H1 (cell line): ENCODE measurements around the gene GRID2. TPM values are rescaled to one million over a fixed set of nuclear protein-coding genes. Genes with fewer than 3 reads are reported as not detected.

Source experiments
- CTCF ChIA-PET: fragments of 300-600 bp; sonication (Branson Sonifier 250); formaldehyde crosslinking; loops from one replicate; lab custom pipeline; 2021; ENCODE audit not compliant: partially characterized antibody; lab: Charles Lee
- POLR2A ChIA-PET: fragments of 300-600 bp; sonication (Branson Sonifier 250); formaldehyde crosslinking; loops from one replicate; lab custom pipeline; 2021; ENCODE audit warnings: inconsistent platforms; ENCODE audit not compliant: partially characterized antibody; lab: Charles Lee
- DNase-seq, 2 experiments: peaks; one replicate each; pipeline versions ENCODE4 v3.0.0 to v3.0.0-alpha.2; 2010 to 2022; ENCODE audit warnings: low spot score in 2 of 2, low read depth in 1 of 2, mixed read lengths in 1 of 2
- FAIRE-seq: peaks from 2 replicates; lab custom pipeline; 2011; peaks lifted over from hg19 to GRCh38; lab: Jason Lieb, UNC
- H2AFZ ChIP-seq: 2 replicates; pipeline ENCODE4 v1.8.1; 2012; ENCODE audit warnings: low read length, inconsistent platforms
- H2AK5ac ChIP-seq: 2 replicates; pipeline ENCODE4 v1.6.1; 2013; ENCODE audit warnings: low read depth, low read length
- H2BK120ac ChIP-seq: replicated peaks from 2 replicates; pipeline ENCODE3; 2013; ENCODE audit warnings: low read depth, low read length, inconsistent platforms
- H2BK12ac ChIP-seq: 2 replicates; pipeline ENCODE4 v1.6.1; 2013; ENCODE audit warnings: low read depth, low read length
- H2BK15ac ChIP-seq: 2 replicates; pipeline ENCODE4 v1.6.1; 2013; ENCODE audit warnings: low read length
- H2BK20ac ChIP-seq: 2 replicates; pipeline ENCODE4 v1.6.1; 2013; ENCODE audit warnings: low read length
- H2BK5ac ChIP-seq: 2 replicates; pipeline ENCODE4 v1.6.1; 2013; ENCODE audit warnings: low read depth, low read length
- H3K14ac ChIP-seq: 2 replicates; pipeline ENCODE4 v1.6.1; 2013; ENCODE audit warnings: inconsistent platforms; ENCODE audit not compliant: insufficient read length
- H3K18ac ChIP-seq: 2 replicates; pipeline ENCODE4 v1.6.1; 2013; ENCODE audit warnings: low read length; ENCODE audit errors: extremely low read depth
- H3K23ac ChIP-seq: 2 replicates; pipeline ENCODE4 v1.6.1; 2013; ENCODE audit warnings: inconsistent platforms; ENCODE audit not compliant: insufficient read length
- H3K23me2 ChIP-seq: 2 replicates; pipeline ENCODE4 v1.6.1; 2013; ENCODE audit warnings: low read depth, low read length
- H3K27ac ChIP-seq: 2 replicates; pipeline ENCODE4 v1.6.1; 2011; ENCODE audit warnings: low read depth, low read length, inconsistent platforms
- H3K27me3 ChIP-seq, 4 experiments: replicated peaks in 1 of 4; 1 replicate in 1 of 4; 2 replicates in 3 of 4; pipeline versions ENCODE4 v1.6.1 to v1.8.1; 2011 to 2013; ENCODE audit warnings: low read length in 3 of 4, mild to moderate bottlenecking in 3 of 4, inconsistent platforms in 2 of 4, mixed read lengths in 2 of 4, moderate library complexity in 1 of 4; ENCODE audit not compliant: control insufficient read depth in 3 of 4, insufficient read depth in 3 of 4; ENCODE audit errors: extremely low read depth in 1 of 4
- H3K36me3 ChIP-seq, 4 experiments: 2 replicates each; pipeline versions ENCODE4 v1.6.1 to v1.8.1; 2011 to 2013; ENCODE audit warnings: mild to moderate bottlenecking in 4 of 4, low read length in 3 of 4, moderate library complexity in 2 of 4, control low read depth in 1 of 4, inconsistent platforms in 1 of 4; ENCODE audit not compliant: insufficient read depth in 4 of 4, control insufficient read depth in 2 of 4
- H3K4ac ChIP-seq: replicated peaks from 2 replicates; pipeline ENCODE3; 2013; ENCODE audit warnings: low read length, low read depth, mixed read lengths, inconsistent platforms; ENCODE audit not compliant: insufficient read length
- H3K4me1 ChIP-seq, 4 experiments: replicated peaks in 1 of 4; 1 replicate in 1 of 4; 2 replicates in 3 of 4; pipeline versions ENCODE4 v1.6.1 to v1.8.1; 2011 to 2013; ENCODE audit warnings: low read length in 3 of 4, inconsistent platforms in 2 of 4, mixed read lengths in 1 of 4; ENCODE audit not compliant: insufficient read depth in 4 of 4, control insufficient read depth in 3 of 4
- H3K4me2 ChIP-seq, 2 experiments: 2 replicates each; pipeline versions ENCODE4 v1.6.1 to v1.8.1; 2011 to 2013; ENCODE audit warnings: low read depth in 2 of 2, low read length in 2 of 2, control low read depth in 1 of 2, inconsistent platforms in 1 of 2, mild to moderate bottlenecking in 1 of 2; ENCODE audit not compliant: insufficient read depth in 1 of 2
- H3K4me3 ChIP-seq, 4 experiments: fragments of 200-600, 300-600 bp in 1 of 4; sonication (generic), shearing (Covaris generic), sonication (Bioruptor Twin) in 1 of 4; 2 replicates each; pipeline versions ENCODE4 v1.5.1 to v1.8.1; 2011 to 2016; ENCODE audit warnings: low read length in 4 of 4, low read depth in 3 of 4, control low read depth in 2 of 4, inconsistent platforms in 2 of 4, mild to moderate bottlenecking in 2 of 4, mixed read lengths in 1 of 4, moderate library complexity in 1 of 4; ENCODE audit not compliant: insufficient read depth in 2 of 4; ENCODE audit errors: extremely low read depth in 1 of 4
- H3K56ac ChIP-seq: replicated peaks from 2 replicates; pipeline ENCODE3; 2013; ENCODE audit warnings: low read depth, mild to moderate bottlenecking, mixed read lengths, low read length, inconsistent platforms; ENCODE audit not compliant: insufficient read length
- H3K79me1 ChIP-seq: 2 replicates; pipeline ENCODE4 v1.6.1; 2013; ENCODE audit warnings: low read depth, low read length, control low read depth
- H3K79me2 ChIP-seq, 2 experiments: 2 replicates each; pipeline versions ENCODE4 v1.6.1 to v1.8.1; 2012 to 2013; ENCODE audit warnings: low read length in 2 of 2, mild to moderate bottlenecking in 2 of 2, inconsistent platforms in 1 of 2; ENCODE audit not compliant: insufficient read depth in 2 of 2, control insufficient read depth in 1 of 2
- H3K9ac ChIP-seq, 4 experiments: replicated peaks in 1 of 4; 1 replicate in 1 of 4; 2 replicates in 3 of 4; pipeline versions ENCODE4 v1.6.1 to v1.8.1; 2011 to 2013; ENCODE audit warnings: low read depth in 3 of 4, low read length in 3 of 4, control low read depth in 2 of 4, mild to moderate bottlenecking in 2 of 4, moderate library complexity in 2 of 4, inconsistent platforms in 1 of 4; ENCODE audit errors: extremely low read depth in 1 of 4
- H3K9me3 ChIP-seq, 2 experiments: 2 replicates each; pipeline versions ENCODE4 v1.6.1 to v1.8.1; 2012 to 2013; ENCODE audit warnings: mild to moderate bottlenecking in 2 of 2, moderate library complexity in 2 of 2, control low read depth in 1 of 2, inconsistent platforms in 1 of 2, low read depth in 1 of 2, low read length in 1 of 2, mixed read lengths in 1 of 2; ENCODE audit not compliant: insufficient read depth in 2 of 2
- H4K20me1 ChIP-seq, 2 experiments: replicated peaks in 1 of 2; 2 replicates each; pipeline versions ENCODE3 to v1.8.1; 2011 to 2013; ENCODE audit warnings: inconsistent platforms in 2 of 2, low read length in 2 of 2, mild to moderate bottlenecking in 1 of 2; ENCODE audit not compliant: insufficient read depth in 2 of 2, control insufficient read depth in 1 of 2
- H4K5ac ChIP-seq: 2 replicates; pipeline ENCODE4 v1.6.1; 2013; ENCODE audit warnings: low read length, low read depth, mixed read lengths, inconsistent platforms; ENCODE audit not compliant: insufficient read length
- H4K8ac ChIP-seq: 2 replicates; pipeline ENCODE4 v1.8.0; 2013; ENCODE audit warnings: mild to moderate bottlenecking, moderate library complexity, low read length, inconsistent platforms; ENCODE audit not compliant: insufficient read depth; ENCODE audit errors: extremely low read depth
- H4K91ac ChIP-seq: replicated peaks from 2 replicates; pipeline ENCODE3; 2013; ENCODE audit warnings: low read length, mixed read lengths, inconsistent platforms; ENCODE audit not compliant: insufficient read length
- EP300 ChIP-seq, 2 experiments: IDR thresholded peaks; 1 replicate in 1 of 2; 2 replicates in 1 of 2; pipeline ENCODE4 v1.6.1; 2011 to 2012; ENCODE audit warnings: low read depth in 2 of 2, low read length in 2 of 2, mild to moderate bottlenecking in 2 of 2, borderline replicate concordance in 1 of 2, inconsistent platforms in 1 of 2, moderate library complexity in 1 of 2
- GABPA ChIP-seq: IDR thresholded peaks from 2 replicates; pipeline ENCODE4 v1.6.1; 2011; ENCODE audit warnings: mild to moderate bottlenecking, low read length, moderate library complexity, borderline replicate concordance; ENCODE audit not compliant: insufficient read depth
- KDM4A ChIP-seq: IDR thresholded peaks from one replicate; pipeline ENCODE4 v1.7.1; 2012; ENCODE audit warnings: low read depth, mild to moderate bottlenecking, moderate library complexity, low read length, inconsistent platforms; ENCODE audit not compliant: severe bottlenecking
- MAFK ChIP-seq: IDR thresholded peaks from 2 replicates; pipeline ENCODE4 v1.6.1; 2012; ENCODE audit warnings: low read depth, mild to moderate bottlenecking, improper control_type of control experiment, low read length
- PHF8 ChIP-seq: fragments of 200-600 bp; sonication (generic); conservative IDR thresholded peaks from 2 replicates; pipeline ENCODE4 v1.7.1; 2012; ENCODE audit warnings: low read depth, mild to moderate bottlenecking, inconsistent platforms, low read length, moderate library complexity
- RNF2 ChIP-seq: fragments of 200-900, 300-1000 bp; sonication (generic); IDR thresholded peaks from 2 replicates; pipeline ENCODE4 v1.7.1; 2016; ENCODE audit warnings: borderline replicate concordance, low read depth, mild to moderate bottlenecking, antibody characterized with exemption, low read length; ENCODE audit not compliant: poor library complexity, severe bottlenecking; ENCODE audit errors: missing control alignments
- SIN3A ChIP-seq, 2 experiments: IDR thresholded peaks in 1 of 2; conservative IDR thresholded peaks in 1 of 2; 2 replicates each; pipeline ENCODE4 v1.6.1; 2011 to 2012; ENCODE audit warnings: low read length in 2 of 2, improper control_type of control experiment in 1 of 2, low read depth in 1 of 2, mild to moderate bottlenecking in 1 of 2
- ZNF274 ChIP-seq: IDR thresholded peaks from 2 replicates; pipeline ENCODE4 v1.7.0; 2012; ENCODE audit warnings: low read length, borderline replicate concordance; ENCODE audit errors: extremely low read depth
- WGBS, 2 experiments: shearing (Covaris generic) in 1 of 2; methylation state at CpG; one replicate each; pipeline versions ENCODE4 v1.1.6 to v1.1.7; 2013 to 2015; ENCODE audit warnings: low lambda C conversion rate in 2 of 2, mixed read lengths in 2 of 2, inconsistent platforms in 1 of 2, low coverage in 1 of 2, missing lambda C conversion rate in 1 of 2; ENCODE audit not compliant: insufficient replicate concordance in 2 of 2, insufficient coverage in 1 of 2, insufficient read length in 1 of 2; ENCODE audit errors: extremely low coverage in 1 of 2, missing lambda C conversion rate in 1 of 2; 5-methylcytosine and 5-hydroxymethylcytosine counted together
- polyA plus RNA-seq, 7 experiments: library from polyadenylated mRNA; depleted of rRNA in 3 of 7; stranded (reverse) in 5 of 7; unstranded in 2 of 7; fragments of >200 nt in 5 of 7; fragments of 200-250 nt in 2 of 7; gene quantifications; 1 replicate in 5 of 7; 2 replicates in 1 of 7; 4 replicates in 1 of 7; pipeline versions ENCODE4 v1.2.1 to v1.2.3, GENCODE V29; 2011 to 2013; ENCODE audit warnings: missing spikeins in 2 of 7, mixed read lengths in 2 of 7
- total RNA-seq: library from RNA; stranded (reverse); fragmentation: NEBNext Ultra II Directional; extraction: Animal tissue kit (Norgen Biotek cat#: 25700); gene quantifications from 2 replicates; pipeline ENCODE4 v1.2.1, GENCODE V29; 2021
- TF ChIP-seq, protein P1 (sequence below): IDR thresholded peaks from 2 replicates; pipeline ENCODE4 v1.6.1; 2012; ENCODE audit warnings: inconsistent platforms

The GRID2 gene
- total and polyA plus RNA-seq, 2 of the 8 experiments (the other 6 are each of a cell fraction or from before 2014, with no cell fraction given): 31.1 to 81.9 TPM

DNA sequence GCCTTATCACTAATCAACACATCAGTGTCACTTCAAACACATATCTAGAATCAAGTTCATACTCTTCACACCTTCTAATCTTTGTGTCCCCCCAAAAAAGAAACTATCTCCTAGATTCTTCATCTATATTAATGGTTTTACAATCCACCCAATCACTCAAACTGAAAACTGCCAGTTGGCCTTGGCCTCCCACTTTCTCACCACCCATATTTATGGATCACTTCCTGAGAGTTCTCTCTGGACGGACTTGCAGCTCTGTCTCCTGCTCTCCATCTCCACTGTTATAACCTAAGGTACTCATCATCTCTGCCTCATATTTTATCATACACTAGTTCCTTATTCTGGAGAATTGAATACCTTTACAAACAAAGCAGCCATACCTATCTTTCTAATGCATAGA, 1418.7 kb downstream of the GRID2 start:
- no peaks in the 10 kb centered on the region for H3K79me1 ChIP-seq
- no peak overlapping the region for H2AFZ ChIP-seq
- H2BK120ac ChIP-seq: no peak overlapping the region
- H2AK5ac ChIP-seq: no peak overlapping the region
- no peaks in the 10 kb centered on the region for H3K79me2 ChIP-seq
- H3K14ac ChIP-seq: no peak overlapping the region
- no peak overlapping the region for H3K4me2 ChIP-seq
- no peaks in the 10 kb centered on the region for H3K36me3 ChIP-seq
- H3K27ac ChIP-seq: no peak overlapping the region
- H2BK5ac ChIP-seq: no peak overlapping the region
- no peak overlapping the region for H2BK15ac ChIP-seq
- TF ChIP-seq MAFK (no peak), SIN3A (conservative IDR thresholded peaks at IDR 0.05 in 1 of 2, IDR thresholded peaks at IDR 0.05 in 1 of 2; ENCODE audit: low read depth in 1 of 2, low read length in 2 of 2) (no peak), GABPA (no peak), EP300 (IDR thresholded peaks at IDR 0.05; ENCODE audit: borderline replicate concordance in 1 of 2, low read depth in 2 of 2, low read length in 2 of 2) (no peak), ZNF274 (no peak), KDM4A (no peak), RNF2 (no peak), PHF8 (no peak)
- TF ChIP-seq, protein P1, sequence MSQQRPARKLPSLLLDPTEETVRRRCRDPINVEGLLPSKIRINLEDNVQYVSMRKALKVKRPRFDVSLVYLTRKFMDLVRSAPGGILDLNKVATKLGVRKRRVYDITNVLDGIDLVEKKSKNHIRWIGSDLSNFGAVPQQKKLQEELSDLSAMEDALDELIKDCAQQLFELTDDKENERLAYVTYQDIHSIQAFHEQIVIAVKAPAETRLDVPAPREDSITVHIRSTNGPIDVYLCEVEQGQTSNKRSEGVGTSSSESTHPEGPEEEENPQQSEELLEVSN: no peak
- no peaks in the 10 kb centered on the region for H4K20me1 ChIP-seq
- no peak overlapping the region for H4K5ac ChIP-seq
- no peaks in the 10 kb centered on the region for H3K9me3 ChIP-seq
- H2BK20ac ChIP-seq: no peak overlapping the region
- H3K27me3 ChIP-seq: no peaks in the 10 kb centered on the region
- H2BK12ac ChIP-seq: no peak overlapping the region
- H3K56ac ChIP-seq: no peak overlapping the region
- FAIRE-seq (no peak), DNase-seq (no peak)
- H3K23me2 ChIP-seq: no peaks in the 10 kb centered on the region
- H3K4me3 ChIP-seq: no peak overlapping the region
- no peak overlapping the region for H4K91ac ChIP-seq
- CTCF ChIA-PET: no interaction called here
- H3K9ac ChIP-seq: no peak overlapping the region
- H3K23ac ChIP-seq: no peak overlapping the region
- 85% methylated on average over 1 of the region's 1 CpG; no CpG with 5 or more reads in 1 of the 2 experiments for WGBS, 2 experiments
- POLR2A ChIA-PET: no interaction called here
- H3K4me1 ChIP-seq: no peaks in the 10 kb centered on the region
- H3K18ac ChIP-seq: no peak overlapping the region
- no peak overlapping the region for H3K4ac ChIP-seq
- no peak overlapping the region for H4K8ac ChIP-seq
